Smooth muscle cell (in vitro differentiated cells): Measurements from ENCODE around the gene RGS5. TPM values are rescaled to one million over a fixed set of nuclear protein-coding genes. Genes with fewer than 3 reads are reported as not detected.

ENCODE experiments used
- DNase-seq: peaks from one replicate; lab custom pipeline; 2025; ENCODE audit not compliant: unreplicated experiment; lab: John Stamatoyannopoulos, UW
- H2AFZ ChIP-seq: fragments of 200-600 bp; sonication (generic); 2 replicates; pipeline ENCODE4 v1.6.0; 2016; ENCODE audit warnings: antibody characterized with exemption, low read depth, mild to moderate bottlenecking
- H3F3A ChIP-seq: fragments of 200-600 bp; sonication (generic); 2 replicates; pipeline ENCODE4 v1.6.0; 2017; ENCODE audit warnings: antibody characterized with exemption, low read depth
- H3K27ac ChIP-seq: fragments of 200-600 bp; sonication (generic); 2 replicates; pipeline ENCODE4 v1.5.1; 2016; ENCODE audit warnings: low read depth, mild to moderate bottlenecking
- H3K27me3 ChIP-seq: fragments of 200-600 bp; sonication (generic); 2 replicates; pipeline ENCODE4 v1.6.1; 2016; ENCODE audit warnings: low read depth, mild to moderate bottlenecking
- H3K36me3 ChIP-seq: fragments of 200-600 bp; sonication (generic); 2 replicates; pipeline ENCODE4 v1.5.1; 2016; ENCODE audit warnings: low read depth
- H3K4me1 ChIP-seq: fragments of 200-600 bp; sonication (generic); 2 replicates; pipeline ENCODE4 v1.5.1; 2016; ENCODE audit warnings: low read depth
- H3K4me2 ChIP-seq: fragments of 200-600 bp; sonication (generic); 2 replicates; pipeline ENCODE4 v1.6.0; 2016; ENCODE audit warnings: mild to moderate bottlenecking
- H3K4me3 ChIP-seq: fragments of 200-600 bp; sonication (generic); 2 replicates; pipeline ENCODE4 v1.5.1; 2016; ENCODE audit warnings: mild to moderate bottlenecking
- H3K79me2 ChIP-seq: fragments of 200-600 bp; sonication (generic); 2 replicates; pipeline ENCODE4 v1.6.0; 2016; ENCODE audit warnings: low read depth, mild to moderate bottlenecking
- H3K9ac ChIP-seq: fragments of 200-600 bp; sonication (generic); 2 replicates; pipeline ENCODE4 v1.6.0; 2016; ENCODE audit warnings: low read depth
- H3K9me3 ChIP-seq: fragments of 200-600 bp; sonication (generic); replicated peaks from 2 replicates; pipeline ENCODE4 v1.5.1; 2016; ENCODE audit warnings: low read depth
- H4K20me1 ChIP-seq: fragments of 200-600 bp; sonication (generic); 2 replicates; pipeline ENCODE4 v1.6.0; 2016; ENCODE audit warnings: low read depth
- CTCF ChIP-seq: fragments of 200-600 bp; sonication (generic); IDR thresholded peaks from 2 replicates; pipeline ENCODE4 v1.5.1; 2017; ENCODE audit warnings: borderline replicate concordance, mild to moderate bottlenecking, antibody characterized with exemption; ENCODE audit not compliant: insufficient read depth, poor library complexity, severe bottlenecking
- WGBS: methylation state at CpG from one replicate; pipeline ENCODE4 v1.1.7; 2016; ENCODE audit warnings: low lambda C conversion rate; 5-methylcytosine and 5-hydroxymethylcytosine counted together
- polyA plus RNA-seq: library from polyadenylated mRNA; unstranded; fragments of >200 nt; fragmentation: Nextera tagmentation; extraction: Ambion mirVana; gene quantifications from 2 replicates; pipeline ENCODE4 v1.2.1, GENCODE V29; 2016
- total RNA-seq: library from RNA; depleted of rRNA; stranded (reverse); fragments of >200 nt; gene quantifications from 2 replicates; pipeline ENCODE4 v1.2.3, GENCODE V29; 2014

Gene RGS5
- total and polyA plus RNA-seq, 2 experiments from 2014 or later = 1.9 to 49.1 TPM

GRCh38 chr1:163161337-163161736 lies 41.4 kb downstream of the RGS5 start:
- no peak overlapping the region for H3K27ac ChIP-seq
- DNase-seq = no peak

GRCh38 chr1:163155606-163156005 lies 47.1 kb downstream of the RGS5 start:
- WGBS = 92% methylated on average over 5 of the region's 5 CpGs
- H3K79me2 ChIP-seq = no peaks in the 10 kb centered on the region
- H3K27me3 ChIP-seq = no peaks in the 10 kb centered on the region
- H3K4me3 ChIP-seq = no peak overlapping the region
- H2AFZ ChIP-seq = no peak overlapping the region
- H3F3A ChIP-seq = no peaks in the 10 kb centered on the region
- H3K9ac ChIP-seq = no peak overlapping the region
- no peaks in the 10 kb centered on the region for H4K20me1 ChIP-seq
- no peak for TF ChIP-seq CTCF
- H3K9me3 ChIP-seq = no peaks in the 10 kb centered on the region
- H3K27ac ChIP-seq = no peak overlapping the region
- H3K4me1 ChIP-seq = no peaks in the 10 kb centered on the region
- DNase-seq = no peak
- no peaks in the 10 kb centered on the region for H3K36me3 ChIP-seq
- no peak overlapping the region for H3K4me2 ChIP-seq

More at GRCh38 chr1:163161337-163161736, 41.4 kb downstream of the RGS5 start:
- H4K20me1 ChIP-seq = no peaks in the 10 kb centered on the region
- no peak overlapping the region for H3K9ac ChIP-seq
- TF ChIP-seq CTCF = no peak
- no peaks in the 10 kb centered on the region for H3F3A ChIP-seq
- H3K36me3 ChIP-seq = no peaks in the 10 kb centered on the region
- H3K4me2 ChIP-seq = no peak overlapping the region
- 98% methylated on average over 2 of the region's 2 CpGs for WGBS
- H3K79me2 ChIP-seq = no peaks in the 10 kb centered on the region
- H3K9me3 ChIP-seq = no peaks in the 10 kb centered on the region
- no peaks in the 10 kb centered on the region for H3K4me1 ChIP-seq
- no peaks in the 10 kb centered on the region for H3K27me3 ChIP-seq
- H3K4me3 ChIP-seq = no peak overlapping the region
- no peak overlapping the region for H2AFZ ChIP-seq

- DNase-seq = no peak
- Histone ChIP-seq H3K4me3 (no peak overlapping the region), H2AFZ (no peak overlapping the region), H3K4me1 (no peaks in the 10 kb centered on the region), H3K36me3 (no peaks in the 10 kb centered on the region), H3K4me2 (peak overlapping the region; percentile 14), H3K9me3 (no peaks in the 10 kb centered on the region), H3F3A (no peaks in the 10 kb centered on the region), H3K27me3 (no peaks in the 10 kb centered on the region), H3K79me2 (no peaks in the 10 kb centered on the region), H4K20me1 (no peaks in the 10 kb centered on the region), H3K27ac (no peak overlapping the region), H3K9ac (no peak overlapping the region)
- TF ChIP-seq CTCF = no peak
- WGBS = 66% methylated on average over 2 of the region's 2 CpGs
Measured at GRCh38 chr1:163148911-163149310, 53.8 kb downstream of the RGS5 start.

- no peak for DNase-seq
Measured at GRCh38 chr1:163147019-163147418, 55.7 kb downstream of the RGS5 start.

More at GRCh38 chr1:163147019-163147418, 55.7 kb downstream of the RGS5 start:
- no peaks in the 10 kb centered on the region for H3F3A ChIP-seq
- no peaks in the 10 kb centered on the region for H3K79me2 ChIP-seq
- no peaks in the 10 kb centered on the region for H3K4me1 ChIP-seq
- no peak for TF ChIP-seq CTCF
- H3K4me3 ChIP-seq = no peak overlapping the region
- H3K9me3 ChIP-seq = no peaks in the 10 kb centered on the region
- no peaks in the 10 kb centered on the region for H3K36me3 ChIP-seq
- peak overlapping the region; percentile 6 for H3K27ac ChIP-seq
- no peaks in the 10 kb centered on the region for H4K20me1 ChIP-seq
- no peak overlapping the region for H3K9ac ChIP-seq
- H2AFZ ChIP-seq = no peak overlapping the region
- WGBS = 26% methylated on average over 3 of the region's 3 CpGs
- H3K27me3 ChIP-seq = no peaks in the 10 kb centered on the region
- peak overlapping the region; percentile 33 for H3K4me2 ChIP-seq
